ENCODE data around the gene BTBD1. TPM values are rescaled to one million over a fixed set of nuclear protein-coding genes. Genes with fewer than 3 reads are reported as not detected.

BTBD1 gene
- total and polyA plus RNA-seq, 2 experiments from 2014 or later: 43.8 to 91.0 TPM

- Histone ChIP-seq H3K4me3 (no peak overlapping the region), H3K9me2 (replicated peaks; ENCODE audit: insufficient read depth) (no peaks in the 10 kb centered on the region), H4K20me1 (ENCODE audit: insufficient read depth, poor library complexity, severe bottlenecking) (no peaks in the 10 kb centered on the region), H2AFZ (no peak overlapping the region), H3K27me3 (peaks cover 27% of the 10 kb centered on the region), H3K4me1 (ENCODE audit: insufficient read depth) (no peaks in the 10 kb centered on the region), H3K79me2 (no peaks in the 10 kb centered on the region), H3K9me3 (ENCODE audit: low read depth) (no peaks in the 10 kb centered on the region), H3K36me3 (replicated peaks; ENCODE audit: insufficient read depth, low read depth) (no peaks in the 10 kb centered on the region), H3K4me2 (no peak overlapping the region), H3K27ac (no peak overlapping the region)
- WGBS (ENCODE audit: low lambda C conversion rate, missing lambda C conversion rate): 82% methylated on average over 5 of the region's 5 CpGs
- DNase-seq (ENCODE audit: low spot score): no peak
- TF ChIP-seq CTCF (IDR thresholded peaks at IDR 0.05; ENCODE audit: poor library complexity): no peak
- TF ChIP-seq EZH2phosphoT487 (IDR thresholded peaks at IDR 0.05; ENCODE audit: low read depth, severe bottlenecking, unreplicated experiment): no peak
- no peak for TF ChIP-seq EZH2 (IDR thresholded peaks at IDR 0.05; ENCODE audit: borderline replicate concordance)
These were observed 15.8 kb upstream of the BTBD1 start for GRCh38 chr15:83082730-83083386.

- H3K27ac ChIP-seq: no peak overlapping the region
- H3K4me1 ChIP-seq (ENCODE audit: insufficient read depth): no peaks in the 10 kb centered on the region
- peaks cover 38% of the 10 kb centered on the region for H3K27me3 ChIP-seq
- no peak for TF ChIP-seq EZH2 (IDR thresholded peaks at IDR 0.05; ENCODE audit: borderline replicate concordance)
- TF ChIP-seq EZH2phosphoT487 (IDR thresholded peaks at IDR 0.05; ENCODE audit: low read depth, severe bottlenecking, unreplicated experiment): no peak
- TF ChIP-seq CTCF (IDR thresholded peaks at IDR 0.05; ENCODE audit: poor library complexity): no peak
- H4K20me1 ChIP-seq (ENCODE audit: insufficient read depth, poor library complexity, severe bottlenecking): no peaks in the 10 kb centered on the region
- DNase-seq (ENCODE audit: low spot score): no peak
- H2AFZ ChIP-seq: no peak overlapping the region
- WGBS (ENCODE audit: low lambda C conversion rate, missing lambda C conversion rate): 82% methylated on average over 5 of the region's 5 CpGs
- no peaks in the 10 kb centered on the region for H3K9me3 ChIP-seq (ENCODE audit: low read depth)
- no peaks in the 10 kb centered on the region for H3K9me2 ChIP-seq (replicated peaks; ENCODE audit: insufficient read depth)
- H3K4me3 ChIP-seq: no peak overlapping the region
- no peaks in the 10 kb centered on the region for H3K36me3 ChIP-seq (replicated peaks; ENCODE audit: insufficient read depth, low read depth)
- H3K79me2 ChIP-seq: no peaks in the 10 kb centered on the region
- no peak overlapping the region for H3K4me2 ChIP-seq
These were observed 14.4 kb upstream of the BTBD1 start for GRCh38 chr15:83081256-83082014.

- H3K27me3 ChIP-seq: peaks cover 34% of the 10 kb centered on the region
- no peaks in the 10 kb centered on the region for H3K79me2 ChIP-seq
- no peaks in the 10 kb centered on the region for H3K36me3 ChIP-seq (replicated peaks; ENCODE audit: insufficient read depth, low read depth)
- no peaks in the 10 kb centered on the region for H3K9me3 ChIP-seq (ENCODE audit: low read depth)
- no peaks in the 10 kb centered on the region for H3K9me2 ChIP-seq (replicated peaks; ENCODE audit: insufficient read depth)
- no peaks in the 10 kb centered on the region for H3K4me1 ChIP-seq (ENCODE audit: insufficient read depth)
- no peak overlapping the region for H2AFZ ChIP-seq
- no peak overlapping the region for H3K4me3 ChIP-seq
- 80% methylated on average over 6 of the region's 7 CpGs for WGBS (ENCODE audit: low lambda C conversion rate, missing lambda C conversion rate)
- no peak for DNase-seq (ENCODE audit: low spot score)
- no peak overlapping the region for H3K4me2 ChIP-seq
- no peak for TF ChIP-seq CTCF (IDR thresholded peaks at IDR 0.05; ENCODE audit: poor library complexity)
- TF ChIP-seq EZH2 (IDR thresholded peaks at IDR 0.05; ENCODE audit: borderline replicate concordance): no peak
- no peak for TF ChIP-seq EZH2phosphoT487 (IDR thresholded peaks at IDR 0.05; ENCODE audit: low read depth, severe bottlenecking, unreplicated experiment)
- no peak overlapping the region for H3K27ac ChIP-seq
- H4K20me1 ChIP-seq (ENCODE audit: insufficient read depth, poor library complexity, severe bottlenecking): no peaks in the 10 kb centered on the region
These were observed 11.7 kb upstream of the BTBD1 start for GRCh38 chr15:83078712-83079111.

All from hepatocyte (in vitro differentiated cells).